GM18517 (cell line): ENCODE data around the gene CHST12.
"Not testable (repeated sequence)": the region's sequence is repeated elsewhere in the genome, so short reads cannot be mapped to it uniquely, and the experiment has no call there.

Experiments
- ATAC-seq: cut with Tn5 transposase; IDR thresholded peaks from one replicate; pipeline ENCODE4 v1.9.1; 2021; ENCODE audit warnings: mild to moderate bottlenecking, moderate library complexity; ENCODE audit not compliant: unreplicated experiment

CHST12 gene

DNA sequence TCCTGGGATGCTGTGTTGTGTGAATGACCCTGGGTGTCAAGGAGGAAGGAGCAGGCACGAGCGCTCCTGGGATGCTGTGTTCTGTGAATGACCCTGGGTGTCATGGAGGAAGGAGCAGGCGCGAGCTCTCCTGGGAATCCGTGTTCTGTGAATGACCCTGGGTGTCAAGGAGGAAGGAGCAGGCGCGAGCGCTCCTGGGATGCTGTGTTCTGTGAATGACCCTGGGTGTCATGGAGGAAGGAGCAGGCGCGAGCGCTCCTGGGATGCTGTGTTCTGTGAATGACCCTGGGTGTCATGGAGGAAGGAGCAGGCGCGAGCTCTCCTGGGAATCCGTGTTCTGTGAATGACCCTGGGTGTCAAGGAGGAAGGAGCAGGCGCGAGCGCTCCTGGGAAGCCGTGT, 25.9 kb upstream of the CHST12 start:
- ATAC-seq, result not testable (repeated sequence)

DNA sequence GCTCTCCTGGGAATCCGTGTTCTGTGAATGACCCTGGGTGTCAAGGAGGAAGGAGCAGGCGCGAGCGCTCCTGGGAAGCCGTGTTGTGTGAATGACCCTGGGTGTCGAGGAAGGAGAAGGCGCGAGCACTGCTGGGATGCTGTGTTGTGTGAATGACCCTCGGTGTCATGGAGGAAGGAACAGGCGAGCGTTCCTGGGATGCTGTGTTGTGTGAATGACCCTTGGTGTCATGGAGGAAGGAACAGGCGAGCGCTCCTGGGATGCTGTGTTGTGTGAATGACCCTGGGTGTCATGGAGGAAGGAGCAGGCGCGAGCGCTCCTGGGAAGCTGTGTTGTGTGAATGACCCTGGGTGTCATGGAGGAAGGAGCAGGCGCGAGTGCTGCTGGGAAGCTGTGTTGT, 25.3 kb upstream of the CHST12 start:
- ATAC-seq, result not testable (repeated sequence)

DNA sequence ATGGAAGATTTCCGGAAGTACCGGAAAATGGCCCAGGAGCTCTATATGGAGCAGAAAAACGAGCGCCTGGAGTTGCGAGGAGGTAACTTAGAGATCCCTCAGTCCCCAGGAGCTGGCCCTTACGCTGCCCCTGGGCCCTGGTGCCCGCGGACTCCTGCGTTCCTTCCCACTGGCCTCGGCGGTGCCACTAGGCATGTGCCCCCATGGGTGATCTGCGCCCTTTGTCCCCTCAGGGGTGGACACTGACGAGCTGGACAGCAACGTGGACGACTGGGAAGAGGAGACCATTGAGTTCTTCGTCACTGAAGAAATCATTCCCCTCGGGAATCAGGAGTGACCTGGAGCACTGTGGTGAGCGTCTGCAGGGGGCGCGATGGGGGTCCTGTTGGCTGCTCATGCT, 24.2 kb upstream of the CHST12 start:
- no peak for ATAC-seq

DNA sequence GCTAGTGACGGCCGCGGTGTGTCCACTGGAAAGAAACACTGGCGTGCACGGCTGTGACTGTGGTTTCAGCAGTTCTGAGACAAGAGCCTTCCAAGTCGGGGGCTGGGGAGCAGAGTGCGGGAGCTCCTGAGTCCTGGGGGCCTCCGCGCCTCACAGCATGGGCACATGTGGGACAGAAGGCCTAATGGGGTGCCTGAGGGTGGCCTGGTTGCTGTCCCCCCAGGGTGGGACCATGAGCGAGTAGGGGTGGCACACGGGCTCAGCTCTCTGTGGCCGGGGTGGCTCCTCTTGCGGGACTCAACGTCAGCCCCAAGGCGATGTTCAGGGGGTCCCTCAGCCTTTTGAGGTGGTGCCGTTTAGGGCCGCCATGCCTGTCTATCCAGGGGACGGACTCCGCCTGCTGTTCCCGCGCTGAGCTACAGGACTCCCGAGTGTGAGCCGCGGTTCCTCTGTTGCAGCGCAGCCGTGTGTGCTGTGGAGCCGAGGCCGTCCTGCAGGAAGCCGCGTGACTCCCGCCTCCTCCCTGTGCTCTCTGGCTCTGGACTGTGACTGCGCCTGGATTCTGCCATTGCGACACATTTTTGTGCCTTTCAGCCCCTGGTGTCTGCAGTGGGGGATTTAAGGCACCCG, 23.5 kb upstream of the CHST12 start:
- ATAC-seq, result no peak

DNA sequence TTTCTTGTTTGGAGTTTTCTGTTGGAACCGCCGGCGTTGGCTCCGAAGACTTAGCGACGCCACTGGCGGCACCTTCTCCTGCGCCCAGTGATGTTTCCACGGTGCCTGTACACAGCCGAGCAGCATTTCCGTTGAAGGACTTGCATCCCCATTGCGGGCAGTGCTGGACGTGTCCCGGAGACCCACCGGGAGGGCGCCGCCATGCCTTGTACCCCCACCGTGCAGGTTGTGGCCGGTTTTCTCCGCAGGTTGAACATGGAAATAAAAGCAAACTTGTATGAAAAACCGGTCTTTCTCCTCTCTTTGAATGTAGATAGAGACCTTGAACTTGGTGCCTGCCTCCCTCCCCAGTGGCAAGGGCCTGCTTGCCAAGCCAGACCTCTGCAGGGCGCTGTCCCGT, 22.9 kb upstream of the CHST12 start:
- ATAC-seq, result no peak

DNA sequence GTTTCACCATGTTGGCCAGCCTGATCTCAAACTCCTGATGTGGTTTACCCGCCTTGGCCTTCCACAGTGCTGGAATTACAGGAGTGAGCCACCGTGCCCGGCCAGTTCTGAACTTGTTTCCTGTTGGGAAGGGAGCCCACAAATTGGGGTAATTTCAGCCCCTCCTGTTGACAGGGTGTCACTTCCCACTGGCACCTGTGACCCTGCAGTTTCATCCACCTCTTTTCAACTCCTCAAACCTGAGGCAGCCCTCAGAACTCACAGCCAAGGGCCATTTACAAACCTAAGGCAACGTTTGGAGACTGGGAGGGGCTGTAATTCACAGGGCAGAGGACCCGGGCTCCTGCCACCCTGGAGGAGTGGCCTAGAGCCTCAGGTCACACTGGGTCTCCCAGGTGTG, 22.2 kb upstream of the CHST12 start:
- no peak for ATAC-seq

DNA sequence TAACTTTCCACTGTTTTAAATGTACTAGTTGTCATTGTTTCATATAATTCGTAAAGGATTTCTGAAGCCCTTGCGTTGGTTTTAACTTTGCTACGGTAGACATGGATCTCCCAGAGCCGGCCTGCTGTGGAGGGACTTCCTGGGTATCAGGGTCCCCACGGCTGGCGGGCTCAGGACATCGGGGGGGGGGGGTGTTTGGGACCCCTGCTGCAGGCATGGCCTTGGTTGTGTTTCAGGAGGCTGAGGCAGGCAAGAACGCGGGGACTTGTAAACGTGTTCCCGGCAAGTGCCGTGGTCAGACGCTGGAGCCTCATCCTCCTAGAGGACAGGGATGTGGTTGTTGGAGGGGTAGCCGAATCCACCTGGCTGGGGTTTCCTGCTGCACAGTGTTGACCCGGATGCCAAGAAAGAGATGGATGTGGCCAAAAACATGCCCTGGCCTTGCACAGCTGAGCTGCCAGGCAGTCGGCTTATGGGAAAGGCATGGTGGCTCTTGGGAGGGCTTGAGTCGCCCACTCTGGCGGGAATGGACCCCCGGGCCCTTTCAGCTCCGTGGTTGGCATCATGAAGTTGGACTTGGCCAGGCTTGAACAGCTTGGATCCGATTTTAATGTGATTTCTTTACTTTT, 21.4 kb upstream of the CHST12 start:
- ATAC-seq, result no peak

DNA sequence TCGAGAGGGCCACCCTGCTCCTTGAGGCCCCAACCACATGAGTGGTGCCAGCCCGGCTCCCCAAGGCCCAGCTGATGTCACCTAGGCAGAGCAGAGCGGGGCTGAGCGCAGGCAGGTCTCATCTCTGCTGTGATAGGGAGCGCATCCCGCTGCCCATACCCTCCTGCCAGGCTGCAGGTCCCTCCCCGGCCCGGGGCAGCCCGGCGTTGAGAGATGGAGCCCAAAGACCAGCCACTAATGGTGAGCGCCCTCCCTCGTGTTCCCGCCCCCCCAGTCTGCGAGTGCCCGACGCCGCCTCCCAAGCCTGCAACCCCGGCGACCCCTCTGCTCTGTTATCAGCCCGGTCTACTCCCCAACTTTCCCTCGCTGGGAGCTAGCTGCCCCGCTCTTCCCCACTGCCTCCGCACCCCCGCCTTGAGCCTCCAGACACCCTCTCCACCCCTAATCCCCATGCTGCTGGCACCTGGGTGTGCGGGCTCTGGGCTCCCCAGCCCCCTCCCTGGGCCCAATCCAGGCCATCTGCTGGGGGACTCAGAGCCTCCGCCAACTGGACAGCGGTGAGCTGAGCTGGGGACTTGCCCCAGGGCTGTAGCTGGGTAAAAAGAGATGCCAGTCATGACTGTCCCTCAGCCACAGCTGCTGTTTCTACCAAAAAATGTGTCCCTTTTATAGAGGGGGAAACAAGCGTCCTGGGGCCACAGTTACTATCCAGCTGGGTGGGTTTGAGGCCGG, 19.7 kb upstream of the CHST12 start:
- no peak for ATAC-seq

DNA sequence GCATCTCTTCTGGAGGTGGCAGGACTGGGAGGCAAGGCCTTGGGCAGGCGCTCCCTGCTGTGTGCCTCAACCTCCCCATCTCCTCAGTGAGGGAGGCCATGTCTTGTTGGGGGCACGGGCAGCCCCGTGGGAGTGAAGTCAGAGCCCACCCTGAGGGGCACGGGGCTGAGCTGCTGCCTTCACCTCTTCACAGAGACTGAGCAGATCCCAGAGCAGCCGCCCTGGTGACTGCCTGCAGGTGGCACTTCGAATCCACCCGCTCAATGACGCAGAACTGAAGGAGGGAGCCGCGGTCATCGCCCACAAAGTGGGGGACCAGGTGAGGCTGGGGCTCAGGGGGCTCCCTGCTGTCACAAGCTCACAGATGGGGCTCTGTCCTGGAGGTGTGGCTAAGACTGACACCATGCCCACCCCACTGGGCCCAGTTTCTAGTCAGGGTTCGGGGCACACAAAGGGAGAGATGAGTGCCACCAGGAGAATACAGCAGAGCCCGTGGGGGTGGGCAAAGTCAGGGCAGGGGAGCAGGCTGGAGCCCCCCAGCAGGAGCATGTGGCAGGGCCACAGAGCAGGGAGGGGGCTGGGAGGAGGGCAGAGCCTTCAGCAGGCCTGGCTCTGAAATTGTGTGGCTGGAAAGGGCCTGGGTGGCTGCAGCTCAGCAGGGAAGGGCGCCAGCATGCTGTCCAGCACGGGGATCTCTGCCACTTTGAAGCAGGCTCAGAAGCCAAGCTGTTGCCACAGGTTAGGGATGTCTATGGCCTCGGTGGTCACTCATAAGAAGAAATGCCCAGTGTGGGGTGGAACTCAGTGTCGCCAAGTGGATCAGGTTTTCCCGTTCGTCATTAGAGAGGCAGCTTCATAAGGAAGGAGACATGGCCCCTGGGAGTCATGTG, 18.8 kb upstream of the CHST12 start:
- no peak for ATAC-seq

DNA sequence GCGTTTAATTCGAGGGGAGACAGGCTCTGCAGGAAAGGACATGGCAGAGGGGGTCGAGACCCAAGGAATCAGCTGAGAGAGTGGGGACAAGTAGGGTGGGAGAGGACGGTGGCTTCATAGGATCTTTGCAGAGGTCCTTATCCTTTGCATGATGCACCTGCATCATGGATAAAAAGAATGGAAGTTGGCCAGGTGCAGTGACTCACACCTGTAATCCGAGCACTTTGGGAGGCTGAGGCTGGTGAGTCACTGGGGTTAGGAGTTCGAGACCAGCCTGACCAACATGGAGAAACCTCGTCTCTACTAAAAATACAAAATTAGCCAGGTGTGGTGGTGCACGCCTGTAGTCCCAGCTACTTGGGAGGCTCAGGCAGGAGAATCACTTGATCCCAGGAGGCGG, 17.3 kb upstream of the CHST12 start:
- ATAC-seq, result not testable (repeated sequence)

DNA sequence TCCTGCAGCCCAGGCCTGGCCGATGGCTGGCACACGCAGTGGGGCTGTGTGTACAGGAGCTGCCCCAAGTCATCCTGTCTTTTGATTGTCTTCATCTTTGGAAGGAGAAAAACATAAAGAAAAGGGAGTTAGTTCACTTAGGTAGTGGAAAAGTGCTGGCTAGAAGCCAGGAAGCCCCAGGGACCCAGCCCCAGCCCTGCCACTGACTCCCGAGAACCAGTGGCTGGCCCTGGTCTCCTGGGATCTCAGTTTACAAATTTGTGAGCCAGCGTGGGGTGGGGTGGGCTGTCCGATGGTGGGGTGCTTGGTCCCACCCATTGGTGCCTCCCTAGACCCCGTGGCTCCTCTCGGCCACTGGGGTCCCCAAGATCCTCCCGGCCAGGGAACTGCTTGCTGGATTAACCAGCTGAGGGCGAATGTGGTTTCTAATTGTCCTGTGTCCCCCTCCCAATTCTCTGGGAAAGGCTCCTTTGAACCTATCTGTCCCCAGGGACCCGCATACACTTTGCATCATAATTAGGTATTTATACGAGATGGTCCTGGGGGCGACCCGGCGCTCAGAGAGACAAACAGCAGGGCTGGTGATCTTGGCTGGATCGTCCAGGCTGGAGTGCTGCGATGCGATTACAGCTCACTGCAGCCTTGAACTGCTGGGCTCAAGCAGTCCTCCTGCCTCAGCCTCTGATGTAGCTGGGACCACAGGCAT, 16.3 kb upstream of the CHST12 start:
- no peak for ATAC-seq

DNA sequence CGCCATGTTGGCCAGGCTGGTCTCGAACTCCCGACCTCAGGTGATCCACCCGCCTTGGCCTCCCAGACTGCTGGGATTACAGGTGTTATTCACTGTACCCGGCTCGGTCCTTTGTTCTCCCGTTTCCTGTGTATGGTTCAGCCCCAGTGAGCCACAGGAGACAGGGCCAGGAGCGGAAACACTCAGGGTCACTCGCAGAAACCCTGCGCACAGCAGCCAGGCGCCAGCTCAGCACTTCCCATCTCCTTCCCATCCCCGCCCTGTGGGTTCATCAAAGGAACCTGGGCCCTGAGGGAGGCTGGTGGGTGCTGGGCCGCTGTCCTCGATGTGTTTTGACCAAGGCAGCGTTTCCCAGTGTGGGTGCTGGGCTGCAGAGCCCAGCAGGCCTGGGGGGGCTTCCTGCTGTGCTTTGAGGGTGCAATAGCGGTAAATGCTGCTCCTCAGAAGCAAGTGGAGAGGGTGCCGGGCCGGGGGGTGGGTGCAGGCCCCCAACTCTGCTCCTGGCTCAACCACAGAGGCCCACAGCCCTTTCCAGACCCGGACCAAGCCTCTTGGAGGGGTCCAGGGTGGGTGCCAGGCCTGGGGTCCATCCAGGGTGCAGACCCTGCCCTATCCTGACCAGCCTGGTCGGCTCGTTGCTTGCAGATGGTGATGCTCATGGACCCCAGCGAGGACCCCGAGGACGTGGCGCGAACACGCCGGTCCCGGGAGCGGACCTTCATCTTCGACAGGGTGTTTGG, 15.3 kb upstream of the CHST12 start:
- ATAC-seq, result no peak

DNA sequence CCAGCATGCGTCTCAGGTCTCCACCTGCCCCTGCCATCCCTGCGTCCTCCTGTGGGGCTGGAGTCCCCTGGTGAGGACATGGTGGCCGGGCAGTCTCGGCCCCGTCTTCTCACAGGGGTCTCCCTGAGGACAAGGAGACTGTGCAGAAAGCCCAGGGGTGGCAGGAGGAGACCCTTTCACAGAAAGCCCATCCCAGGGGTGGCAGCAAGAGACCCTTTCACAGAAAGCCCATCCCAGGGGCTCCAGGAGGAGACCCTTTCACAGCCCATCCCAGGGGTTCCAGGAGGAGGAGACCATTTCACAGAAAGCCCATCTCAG, 14.8 kb upstream of the CHST12 start:
- no peak for ATAC-seq

DNA sequence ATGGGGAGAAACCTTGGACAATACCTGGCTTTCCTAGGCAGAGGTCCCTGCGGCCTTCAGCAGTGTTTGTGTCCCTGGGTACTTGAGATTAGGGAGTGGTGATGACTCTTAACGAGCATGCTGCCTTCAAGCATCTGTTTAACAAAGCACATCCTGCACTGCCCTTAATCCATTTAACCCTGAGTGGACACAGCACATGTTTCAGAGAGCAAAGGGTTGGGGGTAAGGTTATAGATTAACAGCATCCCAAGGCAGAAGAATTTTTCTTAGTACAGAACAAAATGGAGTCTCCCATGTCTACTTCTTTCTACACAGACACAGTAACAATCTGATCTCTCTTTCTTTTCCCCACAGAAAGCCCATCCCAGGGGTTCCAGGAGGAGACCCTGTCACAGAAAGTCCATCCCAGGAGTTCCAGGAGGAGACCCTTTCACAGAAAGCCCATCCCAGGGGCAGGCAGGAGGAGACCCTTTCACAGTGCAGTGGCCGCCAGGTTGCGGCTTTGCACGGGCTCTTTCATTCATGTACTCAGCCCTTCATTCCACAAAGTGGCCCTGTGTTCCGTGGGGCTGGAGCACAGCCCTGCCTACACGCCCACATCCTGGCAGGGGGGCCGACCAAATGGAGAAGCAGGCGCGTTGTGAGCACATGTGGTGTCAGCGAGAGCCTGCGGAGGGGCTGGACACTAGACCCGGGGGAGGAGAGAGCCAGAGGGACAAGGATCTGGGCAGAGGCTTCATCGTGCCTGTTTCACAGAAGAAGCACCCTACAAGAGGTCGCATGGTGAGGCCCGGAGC, 13.2 kb upstream of the CHST12 start:
- ATAC-seq, result not testable (repeated sequence)

DNA sequence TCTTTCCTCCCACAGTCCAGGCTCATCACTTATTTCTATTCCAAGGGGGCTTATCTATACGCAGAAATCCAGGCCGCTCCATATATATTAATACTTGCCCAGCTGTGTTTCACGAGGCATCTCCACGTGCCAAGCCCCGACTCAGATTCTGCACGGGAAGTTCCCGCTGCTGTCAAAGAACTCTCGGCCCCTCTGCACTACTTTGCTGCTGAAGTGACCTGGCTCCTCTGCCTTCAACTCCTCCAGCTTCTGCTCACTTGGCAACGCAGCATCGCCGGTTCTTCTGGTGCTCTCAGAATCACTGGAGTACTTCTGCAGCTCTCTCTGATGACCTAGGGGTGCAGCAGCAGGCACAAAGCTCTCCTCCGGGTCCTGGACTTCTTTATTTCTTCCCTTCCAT, 9.7 kb upstream of the CHST12 start:
- ATAC-seq, result no peak

DNA sequence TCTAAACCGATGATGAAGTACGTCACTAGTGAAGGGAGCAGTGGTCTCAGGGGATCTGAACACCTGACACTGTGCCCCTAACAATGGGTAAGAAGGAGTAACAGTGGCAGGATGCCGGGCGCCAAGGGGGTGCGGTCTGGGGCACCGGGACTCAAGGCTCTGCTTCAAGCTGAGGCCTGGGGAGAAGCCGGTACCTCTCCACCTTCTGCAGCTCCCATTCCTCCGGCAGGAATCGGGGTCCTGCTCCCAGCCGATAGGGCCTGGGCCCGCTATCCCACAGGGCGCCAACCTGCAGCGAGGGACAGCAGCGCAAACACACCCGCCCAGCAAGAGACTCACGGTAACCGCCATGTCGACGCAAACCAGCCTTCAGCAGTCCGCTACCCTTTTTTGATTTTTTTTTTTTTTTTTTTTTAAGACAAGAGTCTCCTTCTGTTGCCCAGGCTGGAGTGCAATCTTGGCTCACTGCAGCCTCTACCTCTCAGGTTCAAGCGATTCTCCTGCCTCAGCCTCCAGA, 8.8 kb upstream of the CHST12 start:
- no peak for ATAC-seq

DNA sequence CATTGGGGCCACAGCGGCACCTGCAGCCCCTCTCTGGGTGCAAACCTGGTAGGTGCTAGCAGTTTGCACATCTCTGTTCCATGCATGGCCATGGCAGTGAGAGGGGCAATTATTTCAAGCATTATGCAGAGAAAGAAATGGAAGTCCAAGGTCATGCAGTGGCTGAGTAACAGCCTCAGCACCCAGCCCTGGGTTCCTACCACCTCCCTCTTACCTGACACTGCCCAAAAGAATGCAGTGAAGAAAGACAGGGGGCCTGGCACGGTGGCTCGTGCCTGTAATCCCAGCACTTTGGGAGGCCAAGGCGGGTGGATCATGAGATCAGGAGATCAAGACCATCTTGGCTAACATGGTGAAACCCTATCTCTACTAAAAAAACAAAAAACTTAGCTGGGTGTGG, 4.9 kb upstream of the CHST12 start:
- no peak for ATAC-seq

DNA sequence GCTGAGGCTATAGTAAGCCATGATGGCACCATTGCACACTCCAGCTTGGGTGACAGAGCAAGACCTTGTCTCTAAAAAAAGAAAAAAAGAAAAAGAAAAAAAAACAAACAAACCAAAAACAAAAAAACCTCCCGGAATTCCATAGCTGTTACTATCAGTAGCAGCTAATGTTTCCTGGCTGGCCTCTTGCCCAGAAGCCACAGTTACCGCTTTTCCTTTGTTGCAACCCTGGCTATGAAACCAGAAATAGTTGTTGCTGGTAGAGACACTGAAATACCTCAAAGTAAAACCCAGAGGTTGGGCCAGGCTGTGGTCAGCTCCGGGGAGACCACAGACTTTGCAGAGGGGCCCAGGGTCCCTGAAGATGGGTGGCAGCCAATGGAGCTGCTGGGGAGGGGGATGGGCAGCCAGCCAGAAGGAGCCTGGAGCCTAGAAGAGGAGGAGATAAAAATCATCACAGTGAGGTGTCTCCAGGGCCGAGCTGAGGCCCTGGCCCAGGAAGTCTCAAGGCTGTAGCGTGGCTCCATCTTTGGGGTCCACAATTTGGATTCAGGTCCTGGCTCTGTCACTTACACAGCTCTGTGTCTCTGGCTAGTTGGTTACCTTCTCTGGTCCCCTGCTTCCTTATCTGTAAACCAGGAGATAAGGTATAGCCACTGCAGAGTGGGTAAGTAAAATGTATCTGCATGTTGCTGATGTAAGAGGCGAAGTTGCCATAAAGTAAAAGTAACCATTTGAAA, 3.4 kb upstream of the CHST12 start:
- no peak for ATAC-seq

DNA sequence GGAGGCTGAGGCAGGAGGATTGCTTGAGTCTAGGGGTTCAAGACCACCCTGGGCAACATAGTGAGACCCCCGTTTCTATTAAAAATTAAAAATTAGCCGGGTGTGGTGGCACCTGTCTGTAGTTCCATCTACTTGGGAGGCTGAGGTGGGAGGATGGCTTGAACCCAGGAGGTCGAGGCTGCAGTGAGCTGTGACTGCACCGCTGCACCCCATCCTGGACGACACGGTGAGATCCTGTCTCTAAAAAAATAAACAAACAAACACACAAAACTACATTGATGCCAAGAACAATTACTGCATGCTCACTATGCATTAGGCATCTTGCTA, 761 bp upstream of the CHST12 start:
- ATAC-seq, result no peak
